Stimulated activated naive CD8-positive, alpha-beta T cell treated with anti-CD3 and anti-CD28 coated beads, Interleukin-15, amount 100 ng/mL, for 72 hours (primary cell): ENCODE results near the gene RAC3.

ENCODE experiments used
- ATAC-seq: fragments of 150-1000 bp; cut with Tn5 transposase; 2 replicates; pipeline ENCODE4 v1.10.0; 2021; ENCODE audit warnings: mild to moderate bottlenecking, moderate library complexity
- DNase-seq, 2 donors: peaks; one replicate each; pipeline ENCODE4 v3.0.0; 2021 to 2022
- H3K27ac Mint-ChIP-seq, 2 donors: one replicate each; pipeline ENCODE4 v1.8.0; 2022; ENCODE audit warnings: mild to moderate bottlenecking in 2 of 2, mixed read lengths in 2 of 2, moderate library complexity in 2 of 2
- H3K27me3 Mint-ChIP-seq: one replicate; pipeline ENCODE4 v1.8.0; 2022; ENCODE audit warnings: mixed read lengths
- H3K4me1 Mint-ChIP-seq: one replicate; pipeline ENCODE4 v1.8.0; 2022; ENCODE audit warnings: mild to moderate bottlenecking, mixed read lengths
- H3K4me3 Mint-ChIP-seq, 2 donors: one replicate each; pipeline ENCODE4 v1.8.0; 2022; ENCODE audit warnings: mild to moderate bottlenecking in 2 of 2, mixed read lengths in 2 of 2, moderate library complexity in 1 of 2
- H3K9me3 Mint-ChIP-seq, 2 donors: one replicate each; pipeline ENCODE4 v1.8.0; 2022; ENCODE audit warnings: mixed read lengths in 2 of 2

The RAC3 gene

GRCh38 chr17:82023447-82024241 is 7.8 kb upstream of the RAC3 start:
- H3K4me3 Mint-ChIP-seq: peak overlapping the region; percentile 85 to 86
- DNase-seq (peak in 1 of 2 donors; percentile 46), ATAC-seq (peak; percentile 10)
- peaks cover 52% of the 10 kb centered on the region for H3K4me1 Mint-ChIP-seq
- H3K27me3 Mint-ChIP-seq: no peaks in the 10 kb centered on the region
- H3K9me3 Mint-ChIP-seq: no peaks in the 10 kb centered on the region
- H3K27ac Mint-ChIP-seq: peak overlapping the region in 1 of 2 donors; percentile 27

- Mint-ChIP-seq H3K4me3 (no peak overlapping the region), H3K27me3 (no peaks in the 10 kb centered on the region), H3K27ac (no peak overlapping the region), H3K9me3 (no peaks in the 10 kb centered on the region), H3K4me1 (peaks cover 55% of the 10 kb centered on the region)
- DNase-seq (no peak), ATAC-seq (no peak)
These were observed 6.6 kb upstream of the RAC3 start for GRCh38 chr17:82024859-82025258.

GRCh38 chr17:82025401-82026107 is 5.9 kb upstream of the RAC3 start:
- Mint-ChIP-seq H3K4me1 (peaks cover 52% of the 10 kb centered on the region), H3K4me3 (no peak overlapping the region), H3K27ac (no peak overlapping the region), H3K27me3 (no peaks in the 10 kb centered on the region), H3K9me3 (no peaks in the 10 kb centered on the region)
- no peak for ATAC-seq
- DNase-seq: no peak

- DNase-seq (no peak), ATAC-seq (no peak)
- peaks cover 36% of the 10 kb centered on the region for H3K4me1 Mint-ChIP-seq
- no peak overlapping the region for H3K27ac Mint-ChIP-seq
- no peaks in the 10 kb centered on the region for H3K9me3 Mint-ChIP-seq
- no peak overlapping the region for H3K4me3 Mint-ChIP-seq
- no peaks in the 10 kb centered on the region for H3K27me3 Mint-ChIP-seq
These were observed 3.2 kb upstream of the RAC3 start for GRCh38 chr17:82028246-82028645.

- Mint-ChIP-seq H3K27me3 (no peaks in the 10 kb centered on the region), H3K4me3 (no peak overlapping the region), H3K4me1 (peaks cover 31% of the 10 kb centered on the region)
These were observed 2.5 kb upstream of the RAC3 start for GRCh38 chr17:82028966-82029365.

GRCh38 chr17:82029391-82029790 is 2.1 kb upstream of the RAC3 start:
- H3K9me3 Mint-ChIP-seq: no peaks in the 10 kb centered on the region
- DNase-seq: no peak
- no peaks in the 10 kb centered on the region for H3K27me3 Mint-ChIP-seq
- H3K4me1 Mint-ChIP-seq: peaks cover 27% of the 10 kb centered on the region
- no peak overlapping the region for H3K27ac Mint-ChIP-seq
- H3K4me3 Mint-ChIP-seq: peak overlapping the region; percentile 16 to 56
- no peak for ATAC-seq

More at GRCh38 chr17:82028966-82029365, 2.5 kb upstream of the RAC3 start:
- DNase-seq: no peak
- Mint-ChIP-seq H3K27ac (no peak overlapping the region), H3K9me3 (no peaks in the 10 kb centered on the region)
- no peak for ATAC-seq

GRCh38 chr17:82029990-82030469 is 1.4 kb upstream of the RAC3 start:
- H3K27me3 Mint-ChIP-seq: no peaks in the 10 kb centered on the region
- DNase-seq (no peak), ATAC-seq (peak; percentile 2)
- peak overlapping the region in 1 of 2 donors; percentile 97 for H3K4me3 Mint-ChIP-seq
- H3K27ac Mint-ChIP-seq: no peak overlapping the region
- H3K9me3 Mint-ChIP-seq: no peaks in the 10 kb centered on the region
- H3K4me1 Mint-ChIP-seq: peaks cover 24% of the 10 kb centered on the region

- no peaks in the 10 kb centered on the region for H3K27me3 Mint-ChIP-seq
- ATAC-seq: peak; percentile 75
- peak overlapping the region; percentile 92 to 97 for H3K4me3 Mint-ChIP-seq
- H3K27ac Mint-ChIP-seq: peak overlapping the region in 1 of 2 donors; percentile 25
- DNase-seq: peak; percentile 88
- H3K9me3 Mint-ChIP-seq: no peaks in the 10 kb centered on the region
- peaks cover 28% of the 10 kb centered on the region for H3K4me1 Mint-ChIP-seq
These were observed 792 bp upstream of the RAC3 start for GRCh38 chr17:82030470-82031302.

GRCh38 chr17:82031885-82032627 is 578 bp downstream of the RAC3 start:
- DNase-seq: peak; percentile 45 to 51
- H3K4me1 Mint-ChIP-seq: peaks cover 37% of the 10 kb centered on the region
- ATAC-seq: peak; percentile 42
- no peaks in the 10 kb centered on the region for H3K27me3 Mint-ChIP-seq
- H3K9me3 Mint-ChIP-seq: no peaks in the 10 kb centered on the region
- no peak overlapping the region for H3K27ac Mint-ChIP-seq
- peak overlapping the region; percentile 37 to 57 for H3K4me3 Mint-ChIP-seq

- Mint-ChIP-seq H3K9me3 (no peaks in the 10 kb centered on the region), H3K27ac (no peak overlapping the region), H3K27me3 (no peaks in the 10 kb centered on the region), H3K4me3 (peak overlapping the region in 1 of 2 donors; percentile 57), H3K4me1 (peaks cover 38% of the 10 kb centered on the region)
- ATAC-seq (no peak), DNase-seq (no peak)
These were observed 2.0 kb downstream of the RAC3 start for GRCh38 chr17:82033359-82034085.

GRCh38 chr17:82034371-82035011 is 3.0 kb downstream of the RAC3 start:
- no peak overlapping the region for H3K4me3 Mint-ChIP-seq
- no peak for DNase-seq
- peaks cover 43% of the 10 kb centered on the region for H3K4me1 Mint-ChIP-seq

GRCh38 chr17:82035488-82035887 is 4.0 kb downstream of the RAC3 start:
- Mint-ChIP-seq H3K27me3 (no peaks in the 10 kb centered on the region), H3K9me3 (no peaks in the 10 kb centered on the region), H3K4me1 (peaks cover 36% of the 10 kb centered on the region), H3K27ac (no peak overlapping the region), H3K4me3 (no peak overlapping the region)
- DNase-seq: no peak
- ATAC-seq: no peak

More at GRCh38 chr17:82034371-82035011, 3.0 kb downstream of the RAC3 start:
- Mint-ChIP-seq H3K27ac (no peak overlapping the region), H3K27me3 (no peaks in the 10 kb centered on the region), H3K9me3 (no peaks in the 10 kb centered on the region)
- no peak for ATAC-seq

GRCh38 chr17:82035956-82036633 is 4.6 kb downstream of the RAC3 start:
- peaks cover 33% of the 10 kb centered on the region for H3K4me1 Mint-ChIP-seq
- no peak overlapping the region for H3K27ac Mint-ChIP-seq
- H3K9me3 Mint-ChIP-seq: no peaks in the 10 kb centered on the region
- DNase-seq (no peak), ATAC-seq (no peak)
- peak overlapping the region; percentile 87 to 92 for H3K4me3 Mint-ChIP-seq
- no peaks in the 10 kb centered on the region for H3K27me3 Mint-ChIP-seq
